Activated CD4-positive, alpha-beta memory T cell treated with anti-CD3 and anti-CD28 coated beads for 36 hours (primary cell): ENCODE results near the gene SYNM. TPM values are rescaled to one million over a fixed set of nuclear protein-coding genes. Genes with fewer than 3 reads are reported as not detected.

Experiments used
- CTCF ChIA-PET: fragments of 350-600 bp; sonication (Branson Sonifier 250); formaldehyde crosslinking; loops from one replicate; lab custom pipeline; 2021; ENCODE audit warnings: antibody characterized with exemption, inconsistent platforms; lab: Charles Lee
- POLR2A ChIA-PET: fragments of 350-600 bp; sonication (Branson Sonifier 250); formaldehyde crosslinking; loops from one replicate; lab custom pipeline; 2021; ENCODE audit warnings: antibody characterized with exemption; lab: Charles Lee
- DNase-seq: peaks from one replicate; pipeline ENCODE4 v3.0.0-alpha.2; 2020
- H3K27ac Mint-ChIP-seq: one replicate; pipeline ENCODE4 v1.8.0; 2021; ENCODE audit warnings: mixed read lengths
- H3K27me3 Mint-ChIP-seq: one replicate; pipeline ENCODE4 v1.8.0; 2021; ENCODE audit warnings: mixed read lengths
- H3K36me3 Mint-ChIP-seq: one replicate; pipeline ENCODE4 v1.8.0; 2021; ENCODE audit warnings: mixed read lengths
- H3K4me1 Mint-ChIP-seq: one replicate; pipeline ENCODE4 v1.8.0; 2021; ENCODE audit warnings: low read depth, mixed read lengths
- H3K4me3 Mint-ChIP-seq: one replicate; pipeline ENCODE4 v1.8.0; 2021; ENCODE audit warnings: mild to moderate bottlenecking, mixed read lengths
- H3K9me3 Mint-ChIP-seq: one replicate; pipeline ENCODE4 v1.8.0; 2021; ENCODE audit warnings: mixed read lengths
- intact Hi-C: fragments of 100-400 bp; cut with micrococcal nuclease; formaldehyde crosslinking; loops from one replicate; pipeline ENCODE4 v1.15.1; 2023
- total RNA-seq, 2 experiments: library from RNA; stranded (reverse); gene quantifications; one replicate each; pipeline ENCODE4 v1.2.3, GENCODE V29; 2021

Gene SYNM
- total RNA-seq, 2 experiments from 2014 or later: 2.6 to 2.7 TPM

DNA sequence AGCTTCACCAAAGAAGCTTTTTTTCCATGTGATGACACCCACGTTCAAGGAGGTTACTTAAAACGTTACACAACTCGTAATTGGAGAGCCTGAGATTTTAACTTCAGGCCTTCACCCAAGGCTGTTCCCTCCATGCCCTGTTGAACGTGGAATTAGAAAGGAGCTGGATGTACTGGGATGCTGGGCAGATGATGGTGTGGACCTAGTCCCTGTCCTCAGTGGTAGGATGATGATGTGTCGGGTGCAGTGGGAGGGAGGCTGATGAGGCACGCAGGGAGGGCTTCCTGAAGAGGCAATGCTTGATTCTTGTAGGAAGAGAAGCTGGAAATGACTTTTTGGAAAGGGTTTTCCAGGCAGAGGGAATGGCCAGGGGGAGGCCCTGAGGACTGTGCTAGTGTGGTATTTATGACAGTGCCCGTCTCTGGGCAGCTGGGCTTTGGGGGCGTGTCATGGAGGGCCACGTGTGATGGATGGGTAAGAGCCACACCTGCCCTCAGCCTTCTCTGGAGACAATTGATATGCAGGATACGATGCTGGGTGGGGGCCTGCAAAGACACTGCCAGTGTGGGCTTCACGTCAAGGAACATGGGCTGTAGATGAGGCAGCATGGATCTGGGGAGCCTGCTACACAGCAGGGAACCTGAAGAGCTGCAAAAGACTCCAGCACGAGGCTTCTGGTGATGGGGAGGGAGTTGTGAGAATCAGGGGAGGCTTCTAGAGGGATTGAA, 15.3 kb downstream of the SYNM start:
- ChIA-PET CTCF (interaction anchor here (1.0 to 1.6 kb wide), 2 partner anchors 14 to 16 kb away, joined by 4 read pairs; no protein-coding TSS in a partner anchor), POLR2A (no interaction called here)
- no peak for DNase-seq

DNA sequence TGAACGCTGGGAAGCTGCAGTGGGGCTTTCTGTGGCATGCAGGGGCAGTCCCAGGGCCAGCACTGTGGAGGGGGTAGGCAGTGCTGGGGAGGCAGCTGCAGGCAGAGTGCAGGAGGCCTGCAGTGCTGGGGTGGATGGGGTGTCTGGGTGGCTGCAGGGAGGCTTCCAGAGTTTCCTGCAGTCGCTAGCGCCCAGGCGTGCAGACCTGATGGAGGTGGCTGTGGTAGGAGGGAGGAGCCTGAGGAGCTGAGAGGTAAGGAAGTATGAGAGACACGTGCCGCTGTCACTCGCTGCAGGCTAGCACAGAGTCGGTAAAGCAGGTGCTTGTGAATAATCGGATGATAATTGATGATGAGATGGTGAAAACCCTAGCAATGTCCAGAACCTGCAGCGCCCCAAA, 16.3 kb downstream of the SYNM start:
- no peak overlapping the region for H3K27ac Mint-ChIP-seq
- no peak for DNase-seq
- no peak overlapping the region for H3K4me3 Mint-ChIP-seq
- H3K27me3 Mint-ChIP-seq: peaks cover 1% of the 10 kb centered on the region
- intact Hi-C loops: no loop called here
- no peaks in the 10 kb centered on the region for H3K4me1 Mint-ChIP-seq
- H3K36me3 Mint-ChIP-seq: no peaks in the 10 kb centered on the region
- H3K9me3 Mint-ChIP-seq: no peaks in the 10 kb centered on the region
- ChIA-PET POLR2A (no interaction called here), CTCF (no interaction called here)

More for the DNA sequence above, 15.3 kb downstream of the SYNM start:
- Mint-ChIP-seq H3K4me1 (no peaks in the 10 kb centered on the region), H3K36me3 (no peaks in the 10 kb centered on the region), H3K27ac (no peak overlapping the region), H3K27me3 (peaks cover 1% of the 10 kb centered on the region), H3K9me3 (no peaks in the 10 kb centered on the region), H3K4me3 (no peak overlapping the region)
- intact Hi-C loops: no loop called here

DNA sequence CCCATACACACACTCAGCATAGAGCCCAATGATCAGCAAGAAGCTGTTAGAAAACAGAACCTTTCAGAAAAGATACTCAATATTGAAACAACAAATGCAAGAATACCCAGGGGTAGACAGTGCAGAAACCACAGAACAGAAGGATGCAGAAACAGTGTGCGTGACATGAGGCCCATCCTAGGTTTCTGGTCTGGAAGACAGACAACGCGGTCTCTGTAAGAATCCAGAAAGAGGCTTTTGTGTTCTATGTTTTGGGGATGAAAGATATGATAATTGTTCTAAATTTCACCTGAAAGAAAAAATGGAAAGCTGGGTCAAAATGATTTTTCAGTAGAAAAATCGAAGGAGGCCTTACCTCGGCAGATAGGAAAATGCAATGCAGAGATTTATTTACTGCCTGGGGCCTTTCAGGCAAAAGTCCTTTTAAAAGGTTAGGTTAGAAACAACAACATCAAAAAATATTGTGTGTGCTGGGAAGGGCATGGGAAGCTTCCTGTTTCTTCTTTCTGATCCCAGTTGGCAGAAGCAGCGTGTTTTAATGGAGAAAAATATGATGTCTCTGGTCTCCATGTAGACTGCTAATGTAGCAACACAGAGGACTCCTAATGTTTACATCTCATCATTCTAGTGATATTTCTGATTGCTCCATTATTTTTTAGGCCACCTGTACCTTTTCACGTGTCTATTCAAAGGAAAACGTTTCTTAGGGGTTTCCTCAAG, 17.0 kb downstream of the SYNM start:
- no peak overlapping the region for H3K27ac Mint-ChIP-seq
- intact Hi-C loops: no loop called here
- no peaks in the 10 kb centered on the region for H3K9me3 Mint-ChIP-seq
- no peaks in the 10 kb centered on the region for H3K36me3 Mint-ChIP-seq
- peaks cover 1% of the 10 kb centered on the region for H3K27me3 Mint-ChIP-seq
- H3K4me3 Mint-ChIP-seq: no peak overlapping the region
- ChIA-PET POLR2A (no interaction called here), CTCF (no interaction called here)
- DNase-seq: no peak
- no peaks in the 10 kb centered on the region for H3K4me1 Mint-ChIP-seq

DNA sequence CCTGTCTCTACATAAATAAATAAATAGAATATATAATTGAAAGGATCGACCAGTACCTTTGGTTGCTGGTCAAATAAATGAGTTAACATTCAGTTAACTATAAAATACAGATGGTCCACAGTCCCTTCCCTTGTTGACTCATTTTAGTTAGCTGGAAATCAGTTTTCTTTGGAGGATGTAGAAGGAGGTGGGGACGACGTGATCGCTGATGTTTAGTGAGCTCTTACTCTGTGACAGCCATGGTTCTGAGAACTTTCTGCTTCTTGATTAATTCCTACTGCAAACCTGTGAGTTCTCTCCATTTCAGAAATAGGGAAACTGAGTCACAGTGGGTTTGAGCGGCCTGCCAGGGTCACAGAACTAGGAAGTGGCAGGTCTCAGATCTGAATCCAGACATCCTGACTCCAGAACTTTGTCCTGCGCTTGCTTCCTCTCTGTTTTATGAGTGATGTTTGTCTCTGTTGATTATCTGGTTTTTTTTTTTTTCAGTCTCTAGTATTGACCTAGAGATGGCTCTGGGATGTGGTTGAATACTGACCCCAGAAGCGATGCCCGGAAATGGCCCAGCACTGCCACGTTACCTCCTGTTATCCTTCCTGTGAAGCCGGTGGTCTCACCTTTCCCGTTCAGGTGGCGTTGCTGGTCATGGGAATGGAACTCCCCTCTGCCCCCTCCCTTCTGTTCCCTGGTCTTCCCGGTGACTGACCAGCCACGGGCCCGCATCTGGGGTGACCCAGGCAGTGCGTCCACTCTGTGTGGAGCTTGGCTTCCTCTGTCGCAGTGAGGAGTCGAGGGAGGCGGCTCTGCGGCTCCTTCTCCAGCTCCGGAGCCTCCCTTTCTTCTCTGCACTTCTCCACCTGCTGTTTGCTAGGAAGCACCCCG, 18.2 kb downstream of the SYNM start:
- no peak for DNase-seq
- intact Hi-C loops: no loop called here
- POLR2A ChIA-PET: no interaction called here
- peaks cover 1% of the 10 kb centered on the region for H3K27me3 Mint-ChIP-seq
- H3K4me3 Mint-ChIP-seq: no peak overlapping the region
- CTCF ChIA-PET: no interaction called here
- no peaks in the 10 kb centered on the region for H3K9me3 Mint-ChIP-seq
- H3K4me1 Mint-ChIP-seq: no peaks in the 10 kb centered on the region
- no peaks in the 10 kb centered on the region for H3K36me3 Mint-ChIP-seq
- no peak overlapping the region for H3K27ac Mint-ChIP-seq

DNA sequence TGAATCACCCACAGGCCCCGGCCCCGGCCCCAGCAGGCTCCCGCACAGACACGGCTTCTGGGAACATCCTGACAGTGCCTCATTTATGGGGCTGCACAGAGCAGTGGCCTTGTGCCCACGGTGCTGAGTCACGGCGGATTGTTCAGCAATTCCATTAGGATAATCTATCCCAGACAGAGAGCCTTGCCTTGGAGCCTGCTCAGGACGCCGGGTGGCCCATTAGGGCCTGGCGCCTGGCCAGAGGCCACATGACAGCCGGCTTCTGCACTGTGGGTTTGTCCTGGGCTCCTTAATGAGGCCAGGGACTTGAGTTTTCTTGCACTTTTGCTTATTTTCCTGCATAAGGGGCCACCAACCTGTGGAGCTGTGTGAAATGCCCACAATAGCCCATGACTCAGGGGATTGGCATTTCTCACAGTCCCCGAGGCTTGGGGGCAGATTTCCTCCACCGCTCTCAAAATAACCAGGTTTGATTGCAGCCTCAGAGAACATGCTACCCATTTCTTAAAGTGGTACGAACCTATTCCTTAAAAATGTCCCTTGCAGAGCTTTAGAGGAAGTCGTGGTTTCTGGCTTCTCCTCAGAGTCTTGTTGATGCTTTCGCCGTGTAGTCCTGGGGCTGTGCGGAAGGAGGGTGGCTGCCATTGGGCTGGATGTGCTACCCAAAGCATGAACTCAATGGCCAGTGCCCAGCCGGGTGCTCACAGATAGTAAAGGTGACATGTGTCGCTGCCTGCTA, 19.0 kb downstream of the SYNM start:
- H3K36me3 Mint-ChIP-seq: no peaks in the 10 kb centered on the region
- CTCF ChIA-PET: no interaction called here
- no peak overlapping the region for H3K27ac Mint-ChIP-seq
- H3K4me1 Mint-ChIP-seq: no peaks in the 10 kb centered on the region
- no peak for DNase-seq
- peaks cover 1% of the 10 kb centered on the region for H3K27me3 Mint-ChIP-seq
- intact Hi-C loops: no loop called here
- H3K4me3 Mint-ChIP-seq: no peak overlapping the region
- POLR2A ChIA-PET: no interaction called here
- no peaks in the 10 kb centered on the region for H3K9me3 Mint-ChIP-seq

DNA sequence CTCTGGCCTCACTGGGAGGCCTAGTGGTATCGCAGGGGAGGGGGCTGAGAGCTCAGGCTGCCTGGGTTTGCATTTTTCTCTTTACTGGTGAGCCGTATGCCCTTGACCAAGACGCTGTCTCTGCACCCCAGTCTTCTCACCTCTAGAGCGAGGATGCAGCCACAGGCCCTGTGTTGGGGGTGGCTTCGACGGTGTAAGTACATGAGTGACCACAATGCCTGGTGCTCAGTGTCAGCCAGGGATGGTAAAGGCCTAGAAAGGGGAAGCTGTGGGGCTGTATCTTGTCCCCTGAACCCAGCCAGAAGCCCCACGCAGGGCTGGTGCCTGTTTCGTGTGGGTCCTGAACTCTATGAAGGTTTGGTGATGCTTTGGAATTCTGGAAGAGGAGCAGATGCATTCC, 19.8 kb downstream of the SYNM start:
- peaks cover 1% of the 10 kb centered on the region for H3K27me3 Mint-ChIP-seq
- CTCF ChIA-PET: no interaction called here
- DNase-seq: no peak
- H3K9me3 Mint-ChIP-seq: no peaks in the 10 kb centered on the region
- intact Hi-C loops: no loop called here
- H3K27ac Mint-ChIP-seq: no peak overlapping the region
- H3K36me3 Mint-ChIP-seq: no peaks in the 10 kb centered on the region
- H3K4me1 Mint-ChIP-seq: no peaks in the 10 kb centered on the region
- POLR2A ChIA-PET: no interaction called here
- H3K4me3 Mint-ChIP-seq: no peak overlapping the region

DNA sequence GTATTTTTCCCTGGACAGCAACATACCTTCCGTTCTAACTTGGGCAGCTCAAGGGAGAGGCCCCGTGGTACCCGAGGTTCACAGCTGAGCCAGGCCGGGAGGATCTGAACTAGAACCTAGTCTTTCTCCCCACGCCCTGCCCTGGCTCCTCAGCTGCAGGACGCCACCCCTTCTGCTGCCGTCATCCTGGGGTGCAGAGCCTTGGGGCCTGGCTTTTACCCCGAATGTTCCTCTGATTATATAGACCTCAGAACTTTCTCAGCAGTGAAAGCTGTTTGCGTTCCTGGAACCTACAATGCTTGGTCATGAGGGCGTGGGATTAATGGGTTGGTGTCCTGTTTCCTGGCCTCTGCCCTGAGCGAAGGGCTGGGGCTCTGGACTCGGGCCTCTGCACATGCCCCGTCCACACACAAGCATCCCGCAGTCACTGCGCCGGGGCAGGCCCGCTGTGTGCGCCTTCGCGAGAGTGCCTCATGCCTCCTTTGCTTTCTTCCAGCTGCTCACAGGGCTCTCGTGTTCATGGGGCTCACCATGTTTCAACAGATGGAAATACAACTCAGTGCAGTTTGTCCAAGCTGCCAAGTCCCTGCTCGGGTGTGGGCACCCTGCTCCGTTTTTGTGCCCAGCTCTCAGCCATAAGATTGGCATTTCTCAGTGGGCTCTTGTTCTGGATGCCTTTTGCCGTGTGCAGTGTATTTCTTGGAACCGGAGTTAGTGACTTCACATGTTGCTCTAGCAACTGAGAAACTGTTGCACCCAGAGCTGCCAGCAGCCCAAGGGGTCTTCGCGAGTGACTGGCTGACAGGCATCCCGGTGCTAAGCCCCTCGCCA, 20.4 kb downstream of the SYNM start:
- Mint-ChIP-seq H3K27ac (no peak overlapping the region), H3K4me1 (no peaks in the 10 kb centered on the region), H3K27me3 (no peaks in the 10 kb centered on the region), H3K36me3 (no peaks in the 10 kb centered on the region), H3K9me3 (no peaks in the 10 kb centered on the region), H3K4me3 (no peak overlapping the region)
- ChIA-PET CTCF (interaction anchor here (1.2 kb wide), 1 partner anchor 25 kb away, joined by 3 read pairs; no protein-coding TSS in a partner anchor), POLR2A (no interaction called here)
- intact Hi-C loops: no loop called here
- no peak for DNase-seq

DNA sequence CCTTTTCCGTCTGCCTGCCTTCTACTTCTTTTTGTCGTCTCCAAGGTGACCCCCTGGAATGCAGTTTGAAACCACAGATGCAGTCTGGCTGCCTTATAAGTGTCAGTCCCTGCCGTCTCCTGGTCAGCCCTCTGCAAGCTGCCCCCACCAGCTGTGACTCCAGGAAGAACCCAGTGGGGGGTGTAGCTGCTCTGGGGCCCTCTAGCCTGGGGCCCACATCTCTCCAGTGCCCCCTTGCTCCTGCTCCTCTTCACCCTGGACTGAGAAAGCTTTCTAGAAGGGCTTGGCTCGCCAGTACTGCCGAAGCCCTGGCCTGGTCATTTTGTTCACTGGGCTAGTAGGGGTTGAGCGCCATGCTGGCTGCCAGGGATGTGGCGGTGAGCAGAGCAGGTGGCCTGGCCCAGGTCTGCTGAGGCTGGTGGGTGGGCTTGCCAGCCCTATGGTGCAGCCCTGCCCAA, 21.3 kb downstream of the SYNM start:
- ChIA-PET CTCF (interaction anchor here (1.2 kb wide), 1 partner anchor 25 kb away, joined by 3 read pairs; no protein-coding TSS in a partner anchor), POLR2A (no interaction called here)
- H3K36me3 Mint-ChIP-seq: no peaks in the 10 kb centered on the region
- no peaks in the 10 kb centered on the region for H3K4me1 Mint-ChIP-seq
- H3K27me3 Mint-ChIP-seq: no peaks in the 10 kb centered on the region
- intact Hi-C loops: no loop called here
- H3K9me3 Mint-ChIP-seq: no peaks in the 10 kb centered on the region
- H3K27ac Mint-ChIP-seq: no peak overlapping the region
- DNase-seq: no peak
- H3K4me3 Mint-ChIP-seq: no peak overlapping the region

DNA sequence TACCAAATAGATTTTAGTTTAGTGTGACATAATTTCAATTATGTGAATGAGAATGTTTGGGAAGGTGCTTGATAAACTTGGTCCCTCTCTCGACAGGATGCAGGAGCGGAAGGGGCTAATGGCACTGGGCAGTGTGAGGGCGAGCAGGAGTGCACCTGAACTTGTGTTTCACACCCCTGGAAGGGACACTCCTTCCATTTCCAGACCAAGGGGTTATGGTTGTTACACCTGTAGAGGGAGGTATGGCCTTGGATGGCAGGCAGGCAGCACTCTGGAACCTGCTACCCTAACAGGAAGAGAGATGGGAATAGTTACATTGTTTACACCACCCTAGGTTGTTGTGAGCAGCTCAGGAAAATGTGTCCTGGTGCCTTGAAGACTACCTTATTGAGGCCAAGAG, 22.1 kb downstream of the SYNM start:
- ChIA-PET CTCF (no interaction called here), POLR2A (no interaction called here)
- Mint-ChIP-seq H3K9me3 (no peaks in the 10 kb centered on the region), H3K4me3 (no peak overlapping the region), H3K27me3 (no peaks in the 10 kb centered on the region), H3K27ac (no peak overlapping the region), H3K36me3 (no peaks in the 10 kb centered on the region), H3K4me1 (no peaks in the 10 kb centered on the region)
- intact Hi-C loops: no loop called here
- DNase-seq: no peak

DNA sequence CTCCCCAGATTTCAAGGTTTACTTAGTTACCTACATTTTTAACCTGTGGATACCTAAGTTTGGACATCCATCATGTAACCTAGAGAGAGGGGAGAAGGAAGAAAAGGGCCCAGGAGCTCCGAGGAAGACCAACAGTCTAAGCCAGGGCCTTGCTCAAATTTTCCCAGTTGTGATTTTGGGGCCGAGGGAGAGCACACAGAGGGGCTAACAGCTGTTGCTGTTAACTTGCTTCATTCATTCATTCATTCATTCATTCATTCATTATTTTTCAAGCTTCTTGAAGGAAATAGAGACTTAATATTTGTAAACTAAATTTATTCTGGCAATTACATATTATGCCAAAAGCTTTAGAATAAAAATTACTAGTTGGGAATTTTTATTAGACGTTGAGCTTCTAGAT, 22.9 kb downstream of the SYNM start:
- H3K36me3 Mint-ChIP-seq: no peaks in the 10 kb centered on the region
- H3K4me1 Mint-ChIP-seq: no peaks in the 10 kb centered on the region
- POLR2A ChIA-PET: no interaction called here
- intact Hi-C loops: no loop called here
- CTCF ChIA-PET: no interaction called here
- H3K9me3 Mint-ChIP-seq: no peaks in the 10 kb centered on the region
- no peak overlapping the region for H3K4me3 Mint-ChIP-seq
- no peaks in the 10 kb centered on the region for H3K27me3 Mint-ChIP-seq
- no peak overlapping the region for H3K27ac Mint-ChIP-seq
- no peak for DNase-seq

DNA sequence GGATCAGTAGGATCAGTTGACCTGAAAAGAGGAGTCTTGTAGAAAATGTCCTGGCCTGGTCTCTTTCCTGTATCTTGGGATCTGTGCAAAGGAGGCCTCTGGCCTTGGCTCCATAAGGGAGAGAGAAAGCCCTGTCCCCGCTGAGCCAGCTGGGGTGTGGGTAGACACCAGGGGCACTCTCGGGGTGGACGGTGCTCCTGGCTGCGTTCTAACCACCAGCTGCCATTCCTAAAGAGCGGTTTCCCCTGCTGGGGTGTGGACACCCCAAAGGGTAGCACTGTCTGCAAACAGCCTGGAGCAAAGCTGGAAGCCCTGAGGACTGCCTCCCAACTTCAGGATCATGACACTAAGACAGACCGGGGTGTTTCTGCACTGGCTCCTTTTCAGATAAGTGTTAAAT, 23.5 kb downstream of the SYNM start:
- Mint-ChIP-seq H3K4me3 (no peak overlapping the region), H3K9me3 (no peaks in the 10 kb centered on the region), H3K27ac (no peak overlapping the region), H3K36me3 (no peaks in the 10 kb centered on the region), H3K4me1 (no peaks in the 10 kb centered on the region), H3K27me3 (no peaks in the 10 kb centered on the region)
- POLR2A ChIA-PET: no interaction called here
- no peak for DNase-seq
- CTCF ChIA-PET: no interaction called here
- intact Hi-C loops: no loop called here
